ENCODE results near the gene CSTF1.

DNA sequence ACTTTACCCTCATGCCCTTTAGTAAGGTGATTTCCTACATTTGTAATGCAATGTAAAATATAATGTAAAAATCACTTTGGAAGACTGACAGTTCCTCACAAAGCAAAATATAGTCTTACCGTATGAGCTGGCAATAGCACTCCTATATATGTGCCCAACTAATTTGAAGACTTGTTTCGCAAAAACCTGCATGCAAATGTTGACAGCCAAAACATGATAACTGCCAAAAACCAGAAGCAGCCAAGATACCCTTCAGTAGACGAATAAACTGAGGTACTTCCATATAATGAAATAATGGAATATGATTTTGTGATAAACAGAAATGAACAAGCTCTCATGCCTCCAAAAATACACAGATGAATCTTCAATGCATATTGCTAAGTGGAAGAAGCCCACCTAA, 14.1 kb upstream of the CSTF1 start:
- no peak for TF ChIP-seq EP300 (IDR thresholded peaks at IDR 0.05)
- TF ChIP-seq, protein P1, sequence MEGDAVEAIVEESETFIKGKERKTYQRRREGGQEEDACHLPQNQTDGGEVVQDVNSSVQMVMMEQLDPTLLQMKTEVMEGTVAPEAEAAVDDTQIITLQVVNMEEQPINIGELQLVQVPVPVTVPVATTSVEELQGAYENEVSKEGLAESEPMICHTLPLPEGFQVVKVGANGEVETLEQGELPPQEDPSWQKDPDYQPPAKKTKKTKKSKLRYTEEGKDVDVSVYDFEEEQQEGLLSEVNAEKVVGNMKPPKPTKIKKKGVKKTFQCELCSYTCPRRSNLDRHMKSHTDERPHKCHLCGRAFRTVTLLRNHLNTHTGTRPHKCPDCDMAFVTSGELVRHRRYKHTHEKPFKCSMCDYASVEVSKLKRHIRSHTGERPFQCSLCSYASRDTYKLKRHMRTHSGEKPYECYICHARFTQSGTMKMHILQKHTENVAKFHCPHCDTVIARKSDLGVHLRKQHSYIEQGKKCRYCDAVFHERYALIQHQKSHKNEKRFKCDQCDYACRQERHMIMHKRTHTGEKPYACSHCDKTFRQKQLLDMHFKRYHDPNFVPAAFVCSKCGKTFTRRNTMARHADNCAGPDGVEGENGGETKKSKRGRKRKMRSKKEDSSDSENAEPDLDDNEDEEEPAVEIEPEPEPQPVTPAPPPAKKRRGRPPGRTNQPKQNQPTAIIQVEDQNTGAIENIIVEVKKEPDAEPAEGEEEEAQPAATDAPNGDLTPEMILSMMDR (IDR thresholded peaks at IDR 0.05) = no peak

Measured in tibial nerve (tissue), 4 donors.